Loucy (cell line): ENCODE data around the gene COLGALT1.

ENCODE experiments used
- H2AFZ ChIP-seq: fragments of 200-600 bp; sonication (generic); 2 replicates; pipeline ENCODE4 v1.6.0; 2016; ENCODE audit warnings: antibody characterized with exemption, mild to moderate bottlenecking, low read length, moderate library complexity
- H3F3A ChIP-seq: fragments of 200-600 bp; 2 replicates; pipeline ENCODE4 v1.6.0; 2016; ENCODE audit warnings: antibody characterized with exemption, low read depth, mild to moderate bottlenecking
- H3K27me3 ChIP-seq: fragments of 200-600 bp; sonication (generic); 2 replicates; pipeline ENCODE4 v1.6.1; 2014; ENCODE audit warnings: low read length, mild to moderate bottlenecking; ENCODE audit not compliant: insufficient read depth, poor library complexity, severe bottlenecking
- H3K36me3 ChIP-seq: fragments of 200-600 bp; sonication (generic); 2 replicates; pipeline ENCODE4 v1.6.1; 2016; ENCODE audit warnings: low read length; ENCODE audit not compliant: insufficient read depth
- H3K4me1 ChIP-seq: fragments of 200-600 bp; sonication (generic); 2 replicates; pipeline ENCODE4 v1.5.1; 2014; ENCODE audit warnings: low read length, mild to moderate bottlenecking; ENCODE audit not compliant: insufficient read depth, poor library complexity, severe bottlenecking
- H3K4me2 ChIP-seq: fragments of 200-600 bp; sonication (generic); 2 replicates; pipeline ENCODE4 v1.6.0; 2014; ENCODE audit warnings: antibody characterized with exemption, low read length, low read depth, mild to moderate bottlenecking; ENCODE audit not compliant: poor library complexity, severe bottlenecking
- H3K4me3 ChIP-seq: fragments of 200-600 bp; sonication (generic); 2 replicates; pipeline ENCODE4 v1.5.1; 2014; ENCODE audit warnings: low read length, mild to moderate bottlenecking, mixed read lengths; ENCODE audit not compliant: poor library complexity, severe bottlenecking
- H3K79me2 ChIP-seq: fragments of 200-600 bp; sonication (generic); 2 replicates; pipeline ENCODE4 v1.6.1; 2014; ENCODE audit warnings: low read length; ENCODE audit not compliant: insufficient read depth
- H3K9ac ChIP-seq: fragments of 200-600 bp; sonication (generic); 2 replicates; pipeline ENCODE4 v1.6.0; 2014; ENCODE audit warnings: mild to moderate bottlenecking, low read depth, low read length, moderate library complexity; ENCODE audit not compliant: poor library complexity, severe bottlenecking
- H3K9me2 ChIP-seq: fragments of 200-600 bp; sonication (generic); replicated peaks from 2 replicates; pipeline ENCODE4 v1.6.1; 2016; ENCODE audit warnings: low read depth, low read length, mixed read lengths
- H3K9me3 ChIP-seq: fragments of 200-600 bp; sonication (generic); 2 replicates; pipeline ENCODE4 v1.6.1; 2014; ENCODE audit warnings: mild to moderate bottlenecking, antibody characterized with exemption, low read length, low read depth; ENCODE audit not compliant: insufficient read depth
- H4K20me1 ChIP-seq: fragments of 200-600 bp; sonication (generic); 2 replicates; pipeline ENCODE4 v1.6.0; 2014; ENCODE audit warnings: antibody characterized with exemption, low read length, mild to moderate bottlenecking; ENCODE audit not compliant: insufficient read depth, poor library complexity, severe bottlenecking
- EZH2phosphoT487 ChIP-seq: fragments of 200-600 bp; IDR thresholded peaks from 2 replicates; pipeline ENCODE4 v1.6.1; 2018; ENCODE audit warnings: antibody characterized with exemption, mild to moderate bottlenecking, moderate library complexity, borderline replicate concordance
- TF ChIP-seq, protein P1 (sequence below): fragments of 200-600 bp; sonication (generic); conservative IDR thresholded peaks from 2 replicates; pipeline ENCODE4 v1.5.1; 2014; ENCODE audit warnings: mild to moderate bottlenecking, antibody characterized with exemption, low read length

COLGALT1 gene

DNA sequence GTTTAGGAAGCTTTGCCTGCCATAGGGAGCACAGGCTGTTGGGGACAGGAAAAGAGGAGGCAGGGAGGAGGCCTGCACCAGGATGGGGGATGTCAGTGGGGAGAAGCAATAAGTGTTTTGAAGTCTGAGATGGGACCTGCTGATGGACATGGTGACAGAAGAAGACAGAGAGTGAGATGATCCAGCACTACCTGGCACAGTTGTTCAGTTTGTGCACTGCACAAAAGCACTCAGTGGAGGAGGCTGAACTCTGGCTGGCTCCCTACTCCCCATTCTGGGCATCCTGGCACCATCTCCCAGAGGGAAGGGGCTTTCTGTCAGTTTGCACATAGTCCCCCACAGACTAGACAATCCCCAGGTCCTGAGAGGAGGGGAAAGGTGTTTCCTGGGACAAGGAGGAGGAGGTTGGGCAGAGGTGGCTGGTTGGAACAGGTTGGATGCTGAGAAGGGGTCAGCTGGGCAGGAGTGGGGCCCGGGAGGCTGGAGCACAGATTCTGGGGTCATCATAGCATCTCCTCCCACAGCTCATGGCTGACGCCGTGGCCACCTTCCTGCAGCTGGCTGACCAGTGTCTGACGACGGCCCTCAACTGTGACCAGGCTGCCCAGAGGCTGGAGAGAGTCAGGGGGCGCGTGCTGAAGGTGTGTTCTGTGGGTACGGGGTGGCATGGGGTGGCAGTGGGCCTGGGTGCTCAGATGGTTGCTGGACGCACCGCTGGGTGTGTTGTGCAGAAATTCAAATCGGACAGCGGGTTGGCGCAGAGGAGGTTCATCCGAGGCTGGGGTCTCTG is 12.5 kb upstream of the COLGALT1 start:
- H3K9me3 ChIP-seq = no peaks in the 10 kb centered on the region
- H3K9ac ChIP-seq = no peak overlapping the region
- H3K79me2 ChIP-seq = no peaks in the 10 kb centered on the region
- H3K4me3 ChIP-seq = no peak overlapping the region
- H3F3A ChIP-seq = no peaks in the 10 kb centered on the region
- H3K27me3 ChIP-seq = no peaks in the 10 kb centered on the region
- no peaks in the 10 kb centered on the region for H3K9me2 ChIP-seq
- H3K4me2 ChIP-seq = no peak overlapping the region
- TF ChIP-seq EZH2phosphoT487 = no peak
- TF ChIP-seq, protein P1, sequence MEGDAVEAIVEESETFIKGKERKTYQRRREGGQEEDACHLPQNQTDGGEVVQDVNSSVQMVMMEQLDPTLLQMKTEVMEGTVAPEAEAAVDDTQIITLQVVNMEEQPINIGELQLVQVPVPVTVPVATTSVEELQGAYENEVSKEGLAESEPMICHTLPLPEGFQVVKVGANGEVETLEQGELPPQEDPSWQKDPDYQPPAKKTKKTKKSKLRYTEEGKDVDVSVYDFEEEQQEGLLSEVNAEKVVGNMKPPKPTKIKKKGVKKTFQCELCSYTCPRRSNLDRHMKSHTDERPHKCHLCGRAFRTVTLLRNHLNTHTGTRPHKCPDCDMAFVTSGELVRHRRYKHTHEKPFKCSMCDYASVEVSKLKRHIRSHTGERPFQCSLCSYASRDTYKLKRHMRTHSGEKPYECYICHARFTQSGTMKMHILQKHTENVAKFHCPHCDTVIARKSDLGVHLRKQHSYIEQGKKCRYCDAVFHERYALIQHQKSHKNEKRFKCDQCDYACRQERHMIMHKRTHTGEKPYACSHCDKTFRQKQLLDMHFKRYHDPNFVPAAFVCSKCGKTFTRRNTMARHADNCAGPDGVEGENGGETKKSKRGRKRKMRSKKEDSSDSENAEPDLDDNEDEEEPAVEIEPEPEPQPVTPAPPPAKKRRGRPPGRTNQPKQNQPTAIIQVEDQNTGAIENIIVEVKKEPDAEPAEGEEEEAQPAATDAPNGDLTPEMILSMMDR = no peak
- no peaks in the 10 kb centered on the region for H3K36me3 ChIP-seq
- no peak overlapping the region for H2AFZ ChIP-seq
- no peaks in the 10 kb centered on the region for H3K4me1 ChIP-seq
- H4K20me1 ChIP-seq = no peaks in the 10 kb centered on the region

DNA sequence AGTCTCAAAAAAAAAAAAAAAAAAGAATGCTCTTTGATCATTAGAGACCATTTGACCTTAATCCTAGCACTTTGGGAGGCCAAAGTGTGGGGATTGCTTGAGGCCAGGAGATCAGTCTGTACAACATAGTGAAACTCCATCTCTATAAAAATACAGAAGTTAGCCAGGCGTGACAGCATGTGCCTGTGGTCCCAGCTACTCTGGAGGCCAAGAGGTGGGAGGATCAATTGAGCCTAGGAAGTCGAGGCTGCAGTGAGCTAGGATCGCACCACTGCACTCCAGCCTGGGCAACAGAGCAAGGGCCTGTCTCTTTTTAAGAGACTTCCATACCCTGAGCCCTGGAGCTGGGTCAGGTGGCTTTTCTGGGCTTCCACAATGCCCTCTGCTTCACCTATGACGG is 11.5 kb upstream of the COLGALT1 start:
- no peak overlapping the region for H3K9ac ChIP-seq
- H3K27me3 ChIP-seq = no peaks in the 10 kb centered on the region
- no peaks in the 10 kb centered on the region for H3K36me3 ChIP-seq
- H3K4me3 ChIP-seq = no peak overlapping the region
- H3K4me1 ChIP-seq = no peaks in the 10 kb centered on the region
- H3K9me2 ChIP-seq = no peaks in the 10 kb centered on the region
- no peaks in the 10 kb centered on the region for H3K9me3 ChIP-seq
- no peaks in the 10 kb centered on the region for H4K20me1 ChIP-seq
- H2AFZ ChIP-seq = no peak overlapping the region
- no peaks in the 10 kb centered on the region for H3K79me2 ChIP-seq
- no peak overlapping the region for H3K4me2 ChIP-seq
- H3F3A ChIP-seq = no peaks in the 10 kb centered on the region
- TF ChIP-seq EZH2phosphoT487 = no peak
- TF ChIP-seq, protein P1 = no peak

DNA sequence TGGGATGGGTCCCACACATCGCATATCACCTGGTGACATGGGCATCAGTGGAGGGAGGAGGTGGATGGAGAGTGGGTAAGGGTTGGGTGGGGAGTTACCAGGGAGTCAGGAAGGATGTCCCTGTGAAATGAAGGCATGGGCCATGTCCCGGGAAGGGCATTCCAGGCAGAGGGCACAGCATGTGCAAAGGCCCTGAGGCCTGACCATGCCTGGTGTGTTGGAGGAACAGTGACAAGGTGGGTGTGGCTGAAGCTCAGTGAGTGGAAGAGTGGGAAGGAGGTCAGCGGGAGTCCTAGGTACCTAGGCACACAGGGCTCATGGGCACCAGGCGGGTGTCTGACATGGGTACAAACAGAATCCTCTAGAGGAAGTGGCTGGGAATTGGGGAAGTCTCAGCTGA is 11.0 kb upstream of the COLGALT1 start:
- no peaks in the 10 kb centered on the region for H3K36me3 ChIP-seq
- no peaks in the 10 kb centered on the region for H3K27me3 ChIP-seq
- no peak overlapping the region for H3K4me2 ChIP-seq
- no peaks in the 10 kb centered on the region for H3K79me2 ChIP-seq
- H3K9ac ChIP-seq = no peak overlapping the region
- H4K20me1 ChIP-seq = no peaks in the 10 kb centered on the region
- H2AFZ ChIP-seq = no peak overlapping the region
- H3K4me3 ChIP-seq = no peak overlapping the region
- H3K4me1 ChIP-seq = no peaks in the 10 kb centered on the region
- no peaks in the 10 kb centered on the region for H3K9me3 ChIP-seq
- TF ChIP-seq, protein P1 = no peak
- no peak for TF ChIP-seq EZH2phosphoT487
- no peaks in the 10 kb centered on the region for H3F3A ChIP-seq
- no peaks in the 10 kb centered on the region for H3K9me2 ChIP-seq
